ENCODE measurements around the gene MAGEL2.
A peak's percentile ranks its signal among the peaks of the same experiment; 100 is the strongest.

Gene MAGEL2

DNA sequence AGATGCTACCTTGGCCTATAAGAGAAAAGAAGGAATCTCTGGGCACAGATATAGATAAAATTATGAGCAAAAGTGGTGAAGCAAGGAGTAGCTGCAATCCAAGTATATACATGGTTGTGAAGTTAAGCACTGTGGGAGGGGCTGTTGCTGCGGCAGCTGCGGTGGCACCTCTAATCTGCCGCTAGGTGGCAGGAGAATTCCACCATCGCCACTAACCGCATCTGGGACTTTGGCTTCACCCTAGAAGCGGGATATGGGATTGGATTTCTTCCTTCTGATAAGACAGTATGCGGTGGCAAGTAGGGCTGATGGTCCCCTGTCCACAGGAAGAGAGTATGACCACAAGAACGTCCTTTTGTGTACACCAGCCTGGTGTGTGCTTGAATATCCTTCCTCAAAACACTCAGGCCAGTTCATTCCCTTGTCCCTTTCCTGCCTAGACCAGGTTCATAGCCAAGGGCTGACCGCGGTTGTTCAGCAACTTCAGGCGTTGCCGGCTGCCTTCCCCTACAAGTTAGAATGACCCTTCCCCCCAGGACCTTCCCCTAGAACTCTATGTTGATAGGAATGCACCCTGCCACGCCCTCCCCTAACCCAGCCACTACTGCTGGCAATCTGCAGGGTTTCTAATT, 5.1 kb downstream of the MAGEL2 start:
- H3K27ac ChIP-seq, result no peak overlapping the region
- H3K4me3 ChIP-seq, result no peak overlapping the region
- no peak for DNase-seq
- intact Hi-C loops (cut with DNase I; ENCODE audit: low total_unique reads), result loop anchor here (10.0 kb wide), 1 partner anchor 222 kb away; no protein-coding TSS in a partner anchor
- TF ChIP-seq, protein P1, sequence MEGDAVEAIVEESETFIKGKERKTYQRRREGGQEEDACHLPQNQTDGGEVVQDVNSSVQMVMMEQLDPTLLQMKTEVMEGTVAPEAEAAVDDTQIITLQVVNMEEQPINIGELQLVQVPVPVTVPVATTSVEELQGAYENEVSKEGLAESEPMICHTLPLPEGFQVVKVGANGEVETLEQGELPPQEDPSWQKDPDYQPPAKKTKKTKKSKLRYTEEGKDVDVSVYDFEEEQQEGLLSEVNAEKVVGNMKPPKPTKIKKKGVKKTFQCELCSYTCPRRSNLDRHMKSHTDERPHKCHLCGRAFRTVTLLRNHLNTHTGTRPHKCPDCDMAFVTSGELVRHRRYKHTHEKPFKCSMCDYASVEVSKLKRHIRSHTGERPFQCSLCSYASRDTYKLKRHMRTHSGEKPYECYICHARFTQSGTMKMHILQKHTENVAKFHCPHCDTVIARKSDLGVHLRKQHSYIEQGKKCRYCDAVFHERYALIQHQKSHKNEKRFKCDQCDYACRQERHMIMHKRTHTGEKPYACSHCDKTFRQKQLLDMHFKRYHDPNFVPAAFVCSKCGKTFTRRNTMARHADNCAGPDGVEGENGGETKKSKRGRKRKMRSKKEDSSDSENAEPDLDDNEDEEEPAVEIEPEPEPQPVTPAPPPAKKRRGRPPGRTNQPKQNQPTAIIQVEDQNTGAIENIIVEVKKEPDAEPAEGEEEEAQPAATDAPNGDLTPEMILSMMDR (IDR thresholded peaks at IDR 0.05), result peak; percentile 53 to 72
- no peaks in the 10 kb centered on the region for H3K9me3 ChIP-seq
- no peaks in the 10 kb centered on the region for H3K36me3 ChIP-seq
- peaks cover 0 to 3% (median 2%) of the 10 kb centered on the region in 4 donors for H3K4me1 ChIP-seq
- H3K27me3 ChIP-seq, result peaks cover 0 to 44% of the 10 kb centered on the region in 2 donors

DNA sequence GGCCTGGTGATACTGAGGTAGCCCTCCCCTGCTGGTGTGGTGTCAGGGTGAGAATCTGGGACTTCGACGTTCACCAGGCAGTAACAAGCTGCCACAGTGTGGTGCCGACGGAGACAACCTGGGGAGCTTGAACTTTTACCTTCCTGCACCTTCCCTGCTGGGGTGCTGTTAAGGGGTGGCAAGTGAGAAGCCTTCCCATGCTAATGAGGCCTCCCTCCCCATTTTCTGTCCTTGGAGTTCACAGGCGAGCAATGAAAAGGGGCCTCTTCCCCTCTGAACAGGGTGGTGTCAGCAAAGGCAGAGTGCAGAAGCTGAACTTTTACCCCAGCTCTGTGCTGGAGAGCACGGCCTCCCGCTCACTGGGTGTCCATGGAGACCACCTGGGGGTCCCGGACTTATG, 13.5 kb downstream of the MAGEL2 start:
- Histone ChIP-seq H3K9me3 (no peaks in the 10 kb centered on the region), H3K27ac (no peak overlapping the region), H3K36me3 (no peaks in the 10 kb centered on the region), H3K4me3 (no peak overlapping the region), H3K4me1 (no peaks in the 10 kb centered on the region), H3K27me3 (peaks cover 0 to 7% of the 10 kb centered on the region in 2 donors)
- no peak for DNase-seq
- intact Hi-C loops (cut with DNase I; ENCODE audit: low total_unique reads), result no loop called here
- TF ChIP-seq, protein P1 (IDR thresholded peaks at IDR 0.05), result no peak

DNA sequence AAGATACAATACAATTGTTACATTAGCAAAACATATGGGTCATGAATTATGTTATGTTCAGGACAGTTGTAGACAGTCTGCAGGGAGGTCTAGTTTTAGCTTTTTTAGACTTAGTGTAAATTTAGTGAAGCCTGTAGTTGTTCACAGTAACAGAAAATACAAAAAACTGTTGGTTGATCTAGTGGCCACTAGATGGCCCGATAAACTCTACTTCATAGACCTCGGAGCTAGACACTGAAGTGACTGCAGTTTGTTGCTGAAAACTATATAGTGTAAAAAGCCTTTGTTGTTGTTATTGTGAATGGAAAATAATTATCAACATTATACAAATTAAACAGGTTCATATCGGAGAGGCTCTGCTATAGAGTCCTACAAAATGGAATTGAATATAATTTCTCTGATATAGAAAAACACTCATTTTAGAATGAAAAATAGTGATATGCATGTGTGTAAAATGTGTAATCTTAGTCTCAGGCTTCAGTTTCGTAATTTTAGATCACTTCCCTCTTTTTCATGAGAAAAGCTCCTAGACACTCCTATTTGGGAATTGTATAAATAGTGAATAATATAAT, 18.3 kb downstream of the MAGEL2 start:
- peaks cover 0 to 9% of the 10 kb centered on the region in 2 donors for H3K27me3 ChIP-seq
- H3K9me3 ChIP-seq, result no peaks in the 10 kb centered on the region
- no peak for DNase-seq
- H3K36me3 ChIP-seq, result no peaks in the 10 kb centered on the region
- intact Hi-C loops (cut with DNase I; ENCODE audit: low total_unique reads), result no loop called here
- no peak overlapping the region for H3K4me3 ChIP-seq
- H3K27ac ChIP-seq, result no peak overlapping the region
- H3K4me1 ChIP-seq, result no peaks in the 10 kb centered on the region
- TF ChIP-seq, protein P1 (IDR thresholded peaks at IDR 0.05), result no peak

DNA sequence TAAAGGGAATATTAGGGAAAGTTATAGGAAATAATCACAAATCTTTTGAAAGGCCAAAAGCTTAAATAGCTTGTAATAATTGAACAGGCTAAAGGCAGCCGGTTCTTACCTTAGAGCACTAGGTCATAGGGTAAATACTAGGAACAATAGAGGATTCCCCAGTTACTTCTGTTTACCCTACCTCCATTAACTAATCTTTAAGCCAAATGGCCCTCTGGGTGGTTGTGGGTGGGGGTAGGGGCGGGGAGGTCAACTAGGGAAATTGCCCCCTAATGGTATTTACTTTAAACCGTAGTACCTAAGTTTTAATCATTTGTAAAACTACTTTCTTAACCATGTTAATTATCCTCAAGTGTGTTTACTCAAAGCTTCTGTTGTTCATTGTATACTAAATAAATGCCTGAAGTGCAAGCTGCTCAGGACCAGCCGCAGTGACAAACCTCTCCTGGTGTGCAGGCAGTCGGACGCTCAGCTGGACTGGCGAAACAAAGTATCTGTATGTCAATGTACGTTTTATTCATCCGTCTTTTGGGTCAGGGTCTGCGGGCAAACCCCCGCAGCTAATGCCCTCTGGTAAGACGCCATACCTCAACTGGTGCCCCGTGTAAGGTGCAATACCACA, 18.9 kb downstream of the MAGEL2 start:
- Histone ChIP-seq H3K4me3 (no peak overlapping the region), H3K9me3 (no peaks in the 10 kb centered on the region), H3K27me3 (peaks cover 0 to 3% of the 10 kb centered on the region in 2 donors), H3K36me3 (no peaks in the 10 kb centered on the region), H3K4me1 (no peaks in the 10 kb centered on the region), H3K27ac (no peak overlapping the region)
- TF ChIP-seq, protein P1 (IDR thresholded peaks at IDR 0.05), result no peak
- DNase-seq, result no peak
- intact Hi-C loops (cut with DNase I; ENCODE audit: low total_unique reads), result no loop called here

DNA sequence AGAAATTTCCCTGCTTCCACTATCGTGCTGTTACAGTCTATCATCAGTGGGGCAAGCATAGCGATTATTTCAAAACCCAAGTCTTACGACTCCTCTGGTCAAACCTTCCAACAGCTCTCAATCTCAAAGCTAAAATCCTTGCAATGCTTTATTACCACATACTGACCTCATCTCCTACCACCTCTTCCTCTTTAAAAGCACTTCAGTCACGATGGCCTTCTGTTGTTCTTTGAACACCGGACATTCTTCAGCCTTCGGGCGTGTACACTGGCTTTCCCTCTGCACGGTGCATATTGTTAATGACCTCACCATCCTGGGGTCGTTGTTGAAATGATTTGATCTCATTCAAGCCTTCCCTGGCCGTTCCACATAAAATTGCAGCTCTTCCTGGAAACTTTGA, 31.1 kb downstream of the MAGEL2 start:
- no peak for DNase-seq
- intact Hi-C loops (cut with DNase I; ENCODE audit: low total_unique reads), result no loop called here

More for the DNA sequence above, 31.1 kb downstream of the MAGEL2 start:
- Histone ChIP-seq H3K27me3 (no peaks in the 10 kb centered on the region), H3K4me3 (no peak overlapping the region), H3K36me3 (no peaks in the 10 kb centered on the region), H3K4me1 (no peaks in the 10 kb centered on the region), H3K9me3 (peaks cover 0 to 7% (median 0%) of the 10 kb centered on the region in 3 donors), H3K27ac (no peak overlapping the region)
- TF ChIP-seq, protein P1 (IDR thresholded peaks at IDR 0.05), result no peak
